CD4-positive, alpha-beta T cell treated with Interleukin-2 at 100 ng/mL for 4 hours (primary cell): ENCODE data around the gene ZNF592.

ENCODE experiments used
- DNase-seq: peaks from one replicate; pipeline ENCODE4 v3.0.0-alpha.2; 2020; ENCODE audit warnings: low spot score

Gene ZNF592

DNA sequence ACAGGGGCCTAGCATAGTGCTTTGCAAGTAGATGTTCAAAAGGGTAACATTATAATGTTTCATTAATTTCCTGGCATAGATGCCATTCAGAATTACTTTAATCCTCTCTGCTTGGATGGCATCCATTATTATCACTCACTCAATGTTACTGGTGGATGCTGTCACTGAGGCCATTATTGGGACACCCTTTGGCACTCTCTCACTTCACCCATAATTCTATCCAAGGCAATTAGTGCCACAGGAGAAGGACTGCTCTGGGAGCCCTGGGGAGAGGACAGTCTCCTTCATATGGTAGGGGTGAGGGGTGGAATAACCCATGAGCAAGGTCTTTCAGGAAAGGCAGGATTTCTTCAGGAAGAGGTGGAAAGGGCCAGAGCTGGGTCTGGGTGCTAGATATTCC, 107.4 kb downstream of the ZNF592 start:
- no peak for DNase-seq
